HG03175 (cell line): Measurements from ENCODE around the gene GOLGA7B.

Experiments
- ATAC-seq: cut with Tn5 transposase; IDR thresholded peaks from one replicate; pipeline ENCODE4 v1.9.1; 2021; ENCODE audit warnings: mild to moderate bottlenecking, moderate library complexity; ENCODE audit not compliant: unreplicated experiment

The GOLGA7B gene

DNA sequence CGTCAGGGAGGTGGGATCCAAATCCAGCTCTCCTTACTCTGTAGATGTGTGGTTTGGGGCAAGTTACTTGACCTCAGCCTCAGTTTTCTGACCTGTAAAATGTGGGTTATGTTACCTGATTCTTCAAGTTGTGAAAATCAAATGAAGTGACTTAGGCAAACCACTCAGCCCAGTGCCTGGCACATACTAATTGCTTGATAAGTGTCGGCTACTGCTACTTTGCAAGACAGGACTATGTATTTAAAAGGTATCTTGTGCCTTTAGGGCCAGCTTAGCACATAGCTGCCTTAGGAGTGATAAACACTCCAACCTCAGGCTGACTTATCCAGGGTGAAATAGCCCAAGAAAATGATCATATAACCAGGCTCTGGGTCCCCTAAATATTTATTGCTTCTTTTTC lies 42.9 kb downstream of the GOLGA7B start:
- no peak for ATAC-seq

DNA sequence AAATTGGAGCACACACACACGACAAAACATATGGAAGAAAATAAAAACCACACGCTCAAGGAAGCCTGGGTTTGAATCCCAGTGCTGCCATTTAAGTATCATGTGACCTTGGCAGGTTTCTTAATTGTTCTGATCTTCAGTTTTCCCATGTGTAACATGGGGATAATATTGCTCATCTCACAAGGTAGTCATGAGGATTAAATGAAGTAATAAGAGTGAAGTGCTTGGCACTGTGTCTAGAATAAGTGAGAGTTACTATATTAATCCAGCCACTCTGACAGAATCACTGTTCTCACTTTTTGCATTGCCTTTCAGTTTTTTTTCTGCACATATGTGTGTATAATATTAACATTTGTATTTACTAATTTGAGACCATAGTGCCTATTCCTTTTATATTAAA lies 43.3 kb downstream of the GOLGA7B start:
- no peak for ATAC-seq

DNA sequence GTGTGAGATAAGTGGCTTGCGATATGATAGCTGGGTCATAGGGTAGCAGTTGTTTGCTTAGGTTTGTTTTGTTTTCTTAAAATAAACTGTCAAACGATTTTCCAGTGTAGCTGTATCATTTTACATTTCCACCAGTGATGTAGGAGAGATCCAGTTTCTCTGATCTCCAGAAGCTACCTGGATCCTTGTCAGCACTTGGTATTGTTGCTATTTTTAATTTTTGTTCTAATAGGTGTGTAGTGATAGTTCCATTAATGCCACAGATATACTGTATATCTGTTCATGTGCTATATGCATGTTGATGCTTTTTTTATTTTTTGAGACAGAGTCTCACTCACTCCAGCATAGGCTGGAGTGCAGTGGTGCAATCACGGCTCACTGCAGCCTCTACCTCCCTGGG lies 44.4 kb downstream of the GOLGA7B start:
- no peak for ATAC-seq

DNA sequence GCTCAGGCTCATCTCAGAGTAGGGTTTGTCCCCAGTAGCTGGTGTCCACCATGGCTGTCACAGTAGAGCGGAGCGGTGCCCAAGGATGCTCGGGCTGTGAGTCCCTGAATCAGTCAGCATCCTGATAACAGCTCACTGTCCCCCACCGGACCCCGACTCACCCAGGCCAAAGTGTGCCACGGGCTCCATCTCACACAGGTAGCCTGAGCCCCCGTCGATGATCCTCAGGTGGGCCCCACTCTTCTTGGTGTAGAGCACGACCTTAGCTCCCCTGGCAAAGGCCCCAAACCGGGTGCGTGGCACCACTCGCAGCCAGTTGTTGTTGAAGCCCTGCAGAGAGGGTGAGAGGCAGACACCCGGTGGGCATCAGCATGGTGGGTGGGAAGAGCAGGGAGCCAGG lies 45.4 kb downstream of the GOLGA7B start:
- ATAC-seq: no peak

DNA sequence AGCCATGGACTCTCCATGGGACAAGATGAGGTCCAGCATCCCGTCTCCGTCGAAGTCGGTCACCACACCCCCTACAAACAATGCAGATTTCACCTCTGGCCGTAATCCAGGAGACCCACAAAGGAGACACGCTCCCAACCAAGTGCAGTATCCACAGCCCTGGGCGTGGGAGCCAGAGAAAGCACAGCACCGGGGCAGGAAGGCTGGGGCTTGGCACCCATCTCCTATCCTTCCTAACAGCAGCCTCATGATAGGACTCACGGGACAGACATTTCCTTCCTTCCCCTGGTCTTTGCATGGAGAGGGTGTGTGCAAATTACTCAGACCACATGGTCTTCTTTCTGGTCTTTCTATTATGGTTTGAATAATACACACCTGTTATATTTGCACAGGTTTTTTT lies 46.3 kb downstream of the GOLGA7B start:
- ATAC-seq: no peak

DNA sequence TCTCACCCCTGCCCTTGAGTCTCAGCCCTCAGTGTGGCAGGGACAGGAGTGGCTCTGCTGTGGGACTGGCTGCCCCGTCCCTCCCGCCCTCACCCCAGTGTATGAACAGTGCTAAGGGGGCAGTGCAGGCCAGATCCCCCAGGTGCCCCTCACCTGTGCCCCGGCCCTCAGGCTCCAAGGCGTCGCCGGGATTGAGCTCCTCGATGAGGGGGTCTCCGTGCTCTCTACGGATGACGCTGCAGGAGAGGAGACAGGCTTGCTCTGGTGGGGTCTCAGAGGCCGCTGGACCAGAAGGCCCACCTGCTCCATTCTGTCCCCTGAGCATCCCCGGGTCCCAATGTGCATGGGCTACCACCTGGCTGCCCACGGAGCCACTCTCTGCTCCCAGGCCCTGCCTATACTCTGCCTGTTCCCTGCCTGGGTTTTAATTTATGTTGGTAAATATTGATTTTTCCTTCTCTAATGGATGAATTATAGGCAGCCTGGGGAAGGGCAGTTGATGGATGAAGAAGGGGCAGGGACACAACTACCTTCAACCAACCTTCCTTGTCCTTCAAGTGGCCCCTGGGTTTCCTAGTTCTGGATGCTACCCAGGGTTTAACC lies 47.2 kb downstream of the GOLGA7B start:
- no peak for ATAC-seq

DNA sequence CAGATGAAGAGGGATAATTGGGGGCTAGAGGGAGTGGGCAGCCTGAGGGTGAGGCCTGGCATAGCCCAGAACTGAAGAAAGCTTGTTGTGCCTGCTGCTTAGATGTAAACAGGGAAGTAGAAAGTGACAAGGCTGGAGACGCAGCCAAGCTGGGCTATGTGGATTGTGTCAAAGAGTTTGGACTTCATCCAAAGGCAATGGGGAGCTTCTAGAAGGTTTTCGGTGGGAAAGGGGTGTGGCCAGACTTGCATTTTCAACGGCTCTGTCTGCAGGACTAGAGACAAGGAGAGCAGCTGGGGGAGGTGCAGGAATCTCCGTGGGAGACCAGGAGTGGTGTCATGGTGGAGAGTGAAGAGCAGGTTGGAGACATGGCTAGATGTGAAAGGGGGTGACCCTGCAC lies 48.8 kb downstream of the GOLGA7B start:
- no peak for ATAC-seq

DNA sequence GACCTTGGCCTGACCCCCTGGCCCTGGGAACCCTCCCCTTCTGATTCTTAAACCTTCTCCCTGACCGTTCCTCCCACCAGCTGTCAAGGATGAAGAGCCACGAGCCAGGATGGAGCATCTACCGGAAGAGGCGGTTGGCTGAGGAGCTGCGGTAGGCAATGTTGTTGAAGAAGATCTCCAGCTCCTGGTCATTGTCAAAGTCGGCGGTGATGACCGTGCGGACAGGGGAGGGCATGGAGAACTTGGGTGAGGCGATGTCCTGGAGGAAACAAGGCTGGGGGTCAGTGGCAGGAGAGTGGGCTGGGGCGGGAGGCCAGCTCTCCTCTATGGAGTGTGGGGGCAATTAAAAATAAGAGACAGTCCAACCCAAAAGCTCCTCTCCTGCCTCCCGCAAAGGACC lies 51.7 kb downstream of the GOLGA7B start:
- no peak for ATAC-seq

DNA sequence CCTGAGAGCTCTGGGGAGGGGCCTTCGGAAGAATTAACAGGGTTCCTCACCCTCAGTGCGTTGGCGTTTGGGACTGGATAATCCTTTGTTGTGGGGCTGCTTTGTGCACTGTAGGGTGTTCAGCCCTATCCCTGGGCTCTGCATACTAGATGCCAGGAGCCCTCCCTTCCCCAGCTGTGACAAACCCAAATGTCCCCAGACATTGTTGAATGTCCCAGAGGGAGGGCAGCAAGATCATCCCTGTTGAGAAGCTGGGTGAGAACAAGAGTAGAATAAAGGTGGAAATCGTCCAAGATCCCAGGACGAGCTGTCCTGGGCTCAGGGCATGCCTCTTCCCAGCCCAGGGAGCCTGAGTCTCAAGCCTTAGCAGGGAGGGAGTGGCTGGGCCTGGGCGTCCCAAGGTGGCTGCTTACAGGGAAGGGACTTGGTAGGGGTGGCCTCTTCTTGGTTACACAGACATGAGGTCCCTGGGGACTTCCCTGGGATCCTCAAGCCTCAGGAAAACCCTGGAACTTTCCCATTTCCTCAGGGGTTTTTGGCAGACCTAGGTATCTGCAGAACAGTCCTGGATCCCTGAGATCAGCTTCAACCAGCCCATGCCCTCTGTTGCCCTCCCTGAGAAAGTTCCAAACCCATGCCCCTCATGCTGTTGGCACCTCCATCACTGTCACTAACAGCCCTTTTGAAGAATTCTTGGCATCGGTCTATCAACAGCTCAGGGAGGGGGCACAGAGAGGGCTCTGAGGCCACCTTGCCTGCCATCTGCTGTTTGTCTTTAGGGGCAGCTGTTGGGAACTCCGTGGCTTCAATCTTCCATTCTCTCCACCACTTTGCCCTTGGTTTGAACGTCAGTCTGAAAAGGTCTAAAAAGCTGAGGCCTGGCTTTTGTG lies 53.7 kb downstream of the GOLGA7B start:
- no peak for ATAC-seq

DNA sequence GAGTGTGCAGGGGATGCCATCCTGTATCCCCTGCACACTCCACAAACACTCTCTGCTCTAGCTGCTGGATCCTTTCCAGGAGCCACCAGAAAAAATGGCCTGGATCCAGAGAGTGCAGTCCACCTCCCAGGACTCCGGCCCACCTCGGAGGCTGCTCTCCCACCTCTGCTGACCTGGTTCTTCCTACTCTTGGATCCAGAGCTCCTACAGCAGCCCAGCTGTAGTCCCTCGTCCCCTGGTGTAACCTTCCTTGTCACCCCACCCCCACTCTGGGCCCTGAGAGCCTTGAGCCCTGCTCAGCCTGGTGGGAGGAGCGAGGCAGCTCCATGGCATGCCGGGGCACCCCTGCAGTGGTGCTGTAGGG lies 54.4 kb downstream of the GOLGA7B start:
- no peak for ATAC-seq

DNA sequence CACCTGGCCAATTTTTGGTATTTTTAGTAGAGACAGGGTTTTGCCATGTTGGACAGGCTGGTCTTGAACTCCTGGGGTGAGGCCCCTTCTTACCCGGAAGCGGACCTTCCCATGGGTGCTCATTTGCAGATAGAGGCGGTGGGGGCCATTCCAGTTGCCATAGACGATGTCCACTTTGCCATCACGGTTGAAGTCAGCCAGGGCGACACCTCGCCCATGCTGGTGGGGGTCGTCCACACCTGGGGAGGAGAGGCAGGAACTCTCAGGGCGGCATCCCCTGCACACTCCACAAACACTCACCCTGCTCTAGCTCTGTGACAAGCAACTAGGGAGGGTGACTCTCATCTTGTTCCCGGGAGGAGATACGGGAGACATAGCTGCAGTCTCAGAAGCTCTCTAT lies 54.9 kb downstream of the GOLGA7B start:
- no peak for ATAC-seq

DNA sequence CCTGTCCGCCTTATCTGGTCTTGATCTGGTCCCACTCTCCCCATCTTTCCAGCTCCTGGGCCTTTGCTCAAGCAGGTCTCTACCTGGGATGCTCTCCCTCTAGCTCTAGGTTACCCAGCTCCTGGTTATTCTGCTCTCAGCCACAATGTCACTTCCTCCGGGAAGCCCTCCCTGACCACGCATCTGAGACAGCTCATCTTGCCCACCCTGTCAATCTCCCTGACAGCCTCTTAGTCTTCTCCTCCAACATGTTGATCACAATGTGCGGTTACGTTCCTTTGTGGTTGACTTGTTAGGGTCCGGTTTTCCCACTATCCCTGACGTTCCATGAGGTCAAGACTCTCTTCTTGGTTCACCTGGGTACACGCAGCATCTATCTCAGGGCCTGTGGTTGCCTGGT lies 55.6 kb downstream of the GOLGA7B start:
- no peak for ATAC-seq

DNA sequence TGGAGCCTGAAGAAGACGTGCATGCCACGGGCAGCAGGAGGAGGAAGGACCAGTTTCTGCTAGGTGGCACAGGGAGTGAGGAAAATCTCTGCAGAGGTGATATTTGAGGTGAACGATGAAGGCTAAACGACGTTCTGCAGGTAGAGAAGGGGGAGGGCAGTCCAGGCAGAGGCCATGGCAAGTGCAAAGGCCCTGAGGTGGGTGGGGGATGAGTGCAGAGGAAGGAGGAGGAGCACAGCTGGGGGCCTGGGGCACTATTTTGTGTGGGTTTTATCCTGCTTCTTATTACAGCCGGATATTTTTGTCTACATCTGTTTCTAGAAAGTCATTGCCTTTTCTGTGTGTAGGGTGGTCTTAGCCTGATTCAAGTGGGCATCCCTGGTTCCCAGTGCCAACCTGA lies 57.6 kb downstream of the GOLGA7B start:
- ATAC-seq: no peak

DNA sequence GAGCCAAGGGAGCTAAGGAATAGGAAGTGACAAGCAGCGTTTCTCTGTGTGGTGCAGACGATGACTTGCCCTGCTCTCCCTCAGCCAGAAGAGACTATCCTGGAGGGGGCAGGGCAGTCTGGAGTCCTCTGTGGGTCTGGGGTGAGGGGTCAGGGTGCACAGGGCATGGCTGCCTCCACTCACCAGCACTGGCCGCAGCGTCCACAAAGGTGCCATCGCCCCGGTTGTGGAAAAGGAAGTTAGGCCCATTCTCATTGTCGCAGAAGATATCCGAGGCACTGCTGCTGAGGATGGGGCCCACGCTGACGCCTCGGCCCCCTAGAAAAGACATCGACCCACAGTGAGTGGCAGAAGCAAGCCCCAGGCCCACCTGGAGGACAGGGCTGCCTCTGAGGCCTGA lies 58.2 kb downstream of the GOLGA7B start:
- ATAC-seq: no peak

DNA sequence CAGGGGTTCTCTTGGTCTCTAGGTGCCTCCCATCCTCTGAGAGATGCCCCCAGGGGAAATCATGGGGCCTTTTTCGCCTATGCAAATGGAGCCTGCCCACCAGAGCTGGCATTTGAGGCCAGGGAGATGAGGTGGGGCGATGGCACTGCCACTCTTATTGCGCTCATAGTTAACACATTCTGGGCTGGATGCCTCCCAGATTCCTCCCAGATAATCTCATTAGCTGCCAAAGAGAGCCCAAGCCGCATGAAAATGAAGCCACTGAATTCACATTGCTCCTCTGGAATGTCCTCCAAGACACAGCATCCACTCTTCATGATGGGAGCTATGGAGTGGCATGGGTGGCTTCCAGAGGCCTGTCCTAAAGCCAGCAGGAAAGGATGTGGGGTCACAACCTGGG lies 61.0 kb downstream of the GOLGA7B start:
- ATAC-seq: no peak

DNA sequence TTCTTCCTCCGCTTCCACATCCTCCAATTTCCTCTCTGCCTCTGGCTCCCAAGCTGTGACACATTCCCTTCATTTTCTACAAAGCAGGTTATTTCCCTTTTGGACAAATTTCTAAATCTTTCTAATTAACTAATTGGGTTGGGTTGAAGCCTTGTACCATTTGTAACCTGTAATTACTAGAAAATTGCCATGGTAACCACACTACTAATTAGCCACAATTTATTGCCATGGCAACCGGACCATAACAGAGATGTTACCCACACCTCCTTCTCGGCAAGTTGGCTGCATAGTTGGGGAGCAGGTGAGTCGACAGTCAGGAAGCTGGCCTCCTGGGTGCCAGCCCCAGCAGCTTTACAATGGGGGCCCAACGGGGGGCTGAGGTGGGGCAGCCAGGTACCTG lies 61.6 kb downstream of the GOLGA7B start:
- no peak for ATAC-seq

DNA sequence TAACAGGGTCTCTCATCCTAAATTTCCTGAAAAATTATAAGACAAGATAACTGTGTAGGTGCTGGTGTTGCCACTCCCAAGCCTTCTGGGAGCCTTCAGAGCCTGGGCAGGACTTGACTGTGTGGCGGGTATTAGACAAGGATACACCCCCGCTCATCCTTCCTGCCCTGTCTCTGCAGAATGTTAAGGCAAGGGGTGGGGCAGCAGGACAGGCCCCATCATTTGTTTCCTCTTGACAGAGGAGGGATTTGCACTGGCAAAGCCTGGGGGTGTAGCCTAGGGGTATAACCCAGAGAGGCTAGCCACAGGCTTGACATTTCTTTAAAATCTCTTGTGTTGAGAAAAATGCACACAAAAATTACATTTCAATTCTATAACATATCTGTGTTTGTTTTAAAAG lies 63.5 kb downstream of the GOLGA7B start:
- ATAC-seq: no peak

DNA sequence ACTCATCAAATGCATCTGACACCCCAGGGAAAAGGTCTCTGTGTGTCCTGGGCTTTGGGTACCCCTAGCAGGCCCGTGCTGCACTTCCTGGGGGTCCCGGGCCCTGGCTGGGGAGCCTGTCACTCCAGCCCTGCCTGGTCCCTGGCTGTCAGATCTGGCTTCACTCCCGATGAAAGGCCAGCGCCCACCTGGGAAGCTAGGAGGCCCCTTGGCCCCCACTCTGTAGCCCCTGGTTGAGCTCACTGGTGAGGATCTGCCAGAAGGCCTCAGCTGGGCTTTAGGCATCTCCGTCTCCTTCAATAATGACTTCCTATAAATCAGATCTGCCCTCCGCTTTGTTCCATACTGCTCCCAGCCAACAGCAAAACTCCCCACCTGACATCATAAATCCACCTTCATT lies 64.0 kb downstream of the GOLGA7B start:
- ATAC-seq: no peak

DNA sequence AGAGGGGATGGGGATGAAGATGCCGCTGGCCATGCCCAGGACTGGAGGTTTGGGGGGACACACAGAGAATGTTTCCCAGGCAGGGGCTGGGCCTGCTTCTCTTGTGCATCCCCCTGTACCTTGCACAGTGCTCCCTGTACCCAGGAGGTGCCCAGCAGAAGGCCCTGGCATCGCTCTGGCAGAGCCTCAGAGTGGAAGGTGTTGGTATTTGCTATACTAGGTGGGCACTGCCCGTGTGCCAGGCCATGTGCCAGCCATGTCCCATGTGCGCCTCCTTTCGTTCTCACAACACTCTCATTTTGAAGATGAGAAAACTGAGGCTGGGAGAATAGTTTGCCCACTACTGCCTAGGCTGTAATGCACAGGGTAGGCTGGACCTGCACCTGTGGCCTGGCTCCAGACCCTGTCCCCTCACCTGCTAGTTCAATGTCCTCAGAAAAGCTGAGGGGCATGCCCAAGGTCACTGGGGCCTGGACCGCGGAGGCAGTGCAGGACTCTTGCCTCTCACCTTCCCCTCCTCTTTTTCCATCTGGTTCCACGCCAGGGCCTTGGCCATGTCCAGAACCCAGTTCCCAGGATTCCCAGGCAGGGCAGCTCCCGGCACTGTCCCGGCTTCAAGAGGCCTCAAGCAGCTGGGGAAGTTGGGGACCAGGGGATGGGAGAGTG lies 64.7 kb downstream of the GOLGA7B start:
- no peak for ATAC-seq

DNA sequence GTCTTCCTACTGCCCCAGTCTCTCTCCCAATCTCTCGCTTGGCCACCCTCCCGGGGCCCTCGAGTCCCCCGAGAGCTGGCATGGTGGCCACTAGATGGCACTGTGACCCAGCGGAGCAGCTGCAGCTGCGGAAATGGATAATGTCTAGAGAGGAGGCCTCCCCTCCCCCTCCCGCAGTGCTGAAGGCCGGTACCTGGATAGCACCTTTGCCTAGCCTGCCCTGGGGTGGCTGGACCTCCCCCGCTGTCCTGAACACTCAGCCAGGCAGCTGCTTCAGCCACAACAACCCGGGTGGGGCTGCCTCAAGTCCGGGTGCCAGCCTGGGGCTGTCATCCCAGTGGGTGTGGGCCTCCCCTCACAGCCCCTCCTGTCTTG lies 65.2 kb downstream of the GOLGA7B start:
- peak; percentile 78 for ATAC-seq

DNA sequence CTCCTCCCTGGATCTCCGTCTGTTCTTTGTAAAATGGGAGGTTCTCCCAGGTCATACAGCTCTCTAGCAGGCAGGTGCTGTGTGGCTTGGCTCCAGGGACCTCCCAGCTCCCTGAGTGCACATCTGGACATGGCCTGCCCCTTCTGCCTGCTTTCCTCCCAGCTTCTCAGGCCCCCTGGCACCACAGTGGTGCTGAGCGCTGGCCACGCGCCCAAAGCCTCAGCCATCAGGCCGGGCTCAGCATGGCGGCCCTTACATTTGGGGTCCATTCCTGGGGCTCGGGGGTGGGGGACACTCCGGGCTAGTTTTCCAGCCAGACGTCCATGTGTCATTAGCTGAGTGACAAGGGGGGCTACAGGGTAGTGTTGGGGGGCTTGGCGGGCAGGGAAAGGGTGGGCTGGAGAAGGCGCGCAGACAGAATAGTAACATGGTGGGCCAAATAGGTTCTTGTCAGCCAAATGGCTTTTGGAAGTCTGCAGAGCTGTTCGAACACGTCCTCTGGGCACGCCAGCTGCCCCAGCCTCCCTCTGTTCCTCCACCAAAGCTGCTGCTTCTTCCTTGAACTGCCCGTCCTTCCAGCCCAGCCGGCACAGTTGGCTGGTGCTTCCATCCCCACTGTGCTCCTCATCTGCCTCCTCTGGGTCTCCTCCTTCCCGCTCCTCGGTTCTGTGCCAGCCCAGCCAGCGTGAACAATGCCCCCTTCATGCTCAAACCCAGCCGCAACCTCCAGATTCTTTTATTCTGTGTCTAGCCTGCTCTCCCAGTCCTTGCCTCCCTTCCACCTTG lies 65.9 kb downstream of the GOLGA7B start:
- ATAC-seq: no peak
